GM21723 (cell line): Measurements from ENCODE around the gene MMP24OS.
"Not testable (repeated sequence)": the region's sequence is repeated elsewhere in the genome, so short reads cannot be mapped to it uniquely, and the experiment has no call there.

Source experiments
- ATAC-seq: cut with Tn5 transposase; IDR thresholded peaks from one replicate; pipeline ENCODE4 v1.9.1; 2021; ENCODE audit warnings: mild to moderate bottlenecking, moderate library complexity; ENCODE audit not compliant: unreplicated experiment

Gene MMP24OS

GRCh38 chr20:35276408-35276807, 1.5 kb downstream of the MMP24OS start:
- ATAC-seq = no peak

GRCh38 chr20:35275741-35276251, 2.1 kb downstream of the MMP24OS start:
- no peak for ATAC-seq

GRCh38 chr20:35274172-35275092, 3.5 kb downstream of the MMP24OS start:
- ATAC-seq = no peak

GRCh38 chr20:35273449-35274171, 4.3 kb downstream of the MMP24OS start:
- no peak for ATAC-seq

- ATAC-seq = no peak
Measured at GRCh38 chr20:35271904-35272303, 6.0 kb downstream of the MMP24OS start.

GRCh38 chr20:35271073-35271882, 6.6 kb downstream of the MMP24OS start:
- no peak for ATAC-seq

GRCh38 chr20:35270021-35270902, 7.7 kb downstream of the MMP24OS start:
- ATAC-seq = no peak

GRCh38 chr20:35269055-35269781, 8.7 kb downstream of the MMP24OS start:
- no peak for ATAC-seq

GRCh38 chr20:35267092-35267491, 10.8 kb downstream of the MMP24OS start:
- no peak for ATAC-seq

- no peak for ATAC-seq
Measured at GRCh38 chr20:35264755-35265154, 13.2 kb downstream of the MMP24OS start.

GRCh38 chr20:35263532-35264341, 14.2 kb downstream of the MMP24OS start:
- ATAC-seq = no peak

GRCh38 chr20:35262731-35263531, 15.0 kb downstream of the MMP24OS start:
- ATAC-seq = not testable (repeated sequence)

GRCh38 chr20:35262321-35262720, 15.6 kb downstream of the MMP24OS start:
- ATAC-seq = not testable (repeated sequence)

GRCh38 chr20:35260426-35260825, 17.5 kb downstream of the MMP24OS start:
- ATAC-seq = no peak

GRCh38 chr20:35257175-35257909, 20.6 kb downstream of the MMP24OS start:
- no peak for ATAC-seq

GRCh38 chr20:35254448-35254999, 23.4 kb downstream of the MMP24OS start:
- no peak for ATAC-seq

- no peak for ATAC-seq
Measured at GRCh38 chr20:35253010-35253409, 24.9 kb downstream of the MMP24OS start.
